Anterior cingulate cortex (tissue), 58 donors: ENCODE data around the gene SLC66A1.

Experiments used
- DNase-seq, 58 donors: peaks; one replicate each; lab custom pipeline; 2025; lab: John Stamatoyannopoulos, UW

SLC66A1 gene

DNA sequence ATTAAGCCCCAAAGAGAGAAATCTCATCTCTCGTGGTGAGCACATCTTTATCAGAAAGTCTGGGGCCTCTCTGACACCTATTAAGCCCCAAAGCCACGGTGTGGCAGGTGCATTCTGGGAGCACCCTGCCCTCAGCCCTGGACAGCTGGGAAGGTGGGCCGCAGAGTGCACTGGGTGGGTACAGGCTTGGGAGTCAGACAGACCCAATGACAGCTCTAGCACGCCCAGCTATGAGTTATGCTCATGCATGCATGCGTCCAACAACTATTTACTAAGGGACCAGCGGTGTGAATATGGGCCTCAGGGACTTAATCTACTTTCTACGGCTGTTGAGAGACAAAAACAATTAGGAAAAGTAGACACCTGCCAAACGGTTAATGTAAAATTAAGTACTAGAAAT is 46.6 kb downstream of the SLC66A1 start:
- DNase-seq, result no peak

DNA sequence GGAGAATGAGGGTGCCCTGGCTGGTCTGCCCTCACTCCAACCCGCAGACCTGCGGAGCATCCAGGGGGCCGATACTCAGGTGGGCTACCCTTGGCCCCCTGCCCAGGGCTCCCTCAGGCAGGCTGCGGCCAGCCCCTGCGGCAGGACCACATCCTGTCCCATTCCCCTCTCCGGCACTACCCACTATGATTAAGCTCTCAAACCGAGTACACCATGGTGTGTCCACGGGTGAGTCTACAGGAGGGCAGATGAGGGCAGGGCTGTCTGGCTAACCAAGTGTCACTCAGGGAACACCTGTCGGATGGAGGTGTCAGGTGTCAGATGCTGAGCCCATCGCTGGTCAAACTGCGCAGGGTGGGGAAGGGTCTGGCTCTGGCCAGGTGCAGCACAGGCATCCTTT is 47.2 kb downstream of the SLC66A1 start:
- DNase-seq, result no peak

- no peak for DNase-seq
Observed at GRCh38 chr1:19360016-19360415, 47.9 kb downstream of the SLC66A1 start.

DNA sequence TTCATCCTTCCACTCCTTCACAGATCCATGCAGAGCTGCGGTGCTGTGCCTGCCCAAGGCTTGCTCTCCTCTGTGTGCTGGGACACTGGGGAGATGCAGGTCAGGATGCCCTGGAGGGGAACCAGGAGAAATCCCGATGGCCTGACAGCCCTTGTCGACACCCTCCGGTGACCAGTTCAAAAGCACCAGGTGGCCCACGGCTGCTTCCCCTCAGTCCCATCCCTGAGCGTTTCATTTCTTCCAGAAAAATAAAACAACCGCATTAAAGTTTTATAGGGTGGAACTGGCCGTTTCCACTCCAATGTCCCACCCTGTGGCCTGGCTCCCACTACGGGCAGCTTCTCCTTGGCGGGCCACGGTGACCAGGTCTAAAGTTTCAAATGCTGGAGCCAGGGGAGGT is 48.3 kb downstream of the SLC66A1 start:
- no peak for DNase-seq

GRCh38 chr1:19360843-19361610 is 48.9 kb downstream of the SLC66A1 start:
- no peak for DNase-seq

DNA sequence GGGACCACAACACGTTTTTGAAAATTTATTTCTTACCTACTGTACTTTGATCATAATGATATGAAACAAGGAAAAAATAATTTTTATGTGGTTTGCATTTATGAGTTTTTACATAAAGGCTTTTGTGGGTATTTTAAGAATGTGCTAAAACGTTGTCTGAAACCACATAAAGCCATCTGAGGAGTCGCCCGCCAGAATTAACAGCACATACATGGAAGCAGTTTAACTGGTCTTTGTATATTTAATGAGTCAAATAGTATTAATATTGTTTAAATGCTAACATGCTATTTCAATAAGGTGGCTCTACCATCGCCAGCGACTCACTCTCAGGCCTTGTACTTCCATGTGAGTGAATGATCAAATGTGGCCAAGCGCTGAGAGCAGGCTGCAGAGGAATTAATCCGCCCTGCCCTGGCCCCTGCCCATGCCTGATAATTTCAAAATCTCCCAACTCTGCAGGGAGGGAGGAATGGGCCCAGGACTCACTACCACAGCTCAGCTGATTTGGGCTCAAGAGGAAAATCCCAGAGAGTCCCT is 49.6 kb downstream of the SLC66A1 start:
- DNase-seq, result no peak

- DNase-seq, result no peak
Observed at GRCh38 chr1:19363536-19364152, 51.5 kb downstream of the SLC66A1 start.

- DNase-seq, result peak in 5 of 58 donors; percentile 10 to 30 (median 22)
Observed at GRCh38 chr1:19365721-19366120, 53.6 kb downstream of the SLC66A1 start.

DNA sequence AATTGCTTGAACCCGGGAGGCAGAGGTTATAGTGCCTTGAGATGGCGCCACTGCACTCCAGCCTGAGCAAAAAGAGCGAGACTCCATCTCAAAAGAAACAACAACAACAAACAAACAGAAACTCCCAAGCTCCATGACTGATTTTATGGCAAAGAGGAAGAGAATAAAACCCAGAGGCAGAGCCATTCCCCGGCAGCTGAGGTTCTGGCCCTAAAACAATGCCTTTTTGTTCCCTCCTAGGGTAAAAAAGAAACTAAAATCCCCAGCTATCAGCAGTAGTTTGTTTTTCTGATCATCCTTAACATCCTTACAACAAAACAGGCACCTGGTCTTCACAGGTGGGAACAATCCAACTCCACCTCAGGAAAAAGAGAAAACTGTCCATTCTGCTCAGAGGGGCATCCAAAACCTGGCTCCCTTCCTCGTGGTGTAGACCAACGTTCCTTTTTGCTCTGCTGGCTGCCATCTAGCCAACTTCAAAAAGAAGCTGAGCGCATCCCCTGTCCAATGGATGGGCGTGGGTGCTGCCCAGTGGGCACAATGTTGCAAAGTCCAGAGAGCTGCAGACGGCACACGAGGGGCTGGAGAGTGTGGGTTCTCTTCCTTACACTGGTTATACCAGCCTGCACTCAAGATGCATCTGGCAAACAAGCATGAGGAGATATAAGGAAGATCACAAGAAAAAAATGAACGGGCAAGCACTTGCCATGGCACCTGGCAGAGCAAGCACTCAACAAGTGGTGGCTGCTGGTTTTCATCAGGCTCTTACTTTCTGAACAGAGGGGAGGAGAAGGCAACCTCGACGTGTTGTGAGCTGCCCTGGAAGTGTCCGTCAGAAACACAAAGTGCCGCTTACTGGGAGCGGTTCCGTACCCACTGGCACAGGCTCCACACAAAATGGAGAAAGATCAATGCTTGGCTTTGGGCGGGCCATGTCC is 54.7 kb downstream of the SLC66A1 start:
- peak in 5 of 58 donors; percentile 12 to 30 (median 25) for DNase-seq

GRCh38 chr1:19367584-19368041 is 55.5 kb downstream of the SLC66A1 start:
- DNase-seq, result peak in 4 of 58 donors; percentile 19 to 61 (median 22)

- no peak for DNase-seq
Observed at GRCh38 chr1:19368050-19368449, 55.9 kb downstream of the SLC66A1 start.

GRCh38 chr1:19368964-19369363 is 56.8 kb downstream of the SLC66A1 start:
- DNase-seq, result no peak

- peak in 2 of 58 donors; percentile 20 for DNase-seq
Observed at GRCh38 chr1:19369396-19370090, 57.4 kb downstream of the SLC66A1 start.

DNA sequence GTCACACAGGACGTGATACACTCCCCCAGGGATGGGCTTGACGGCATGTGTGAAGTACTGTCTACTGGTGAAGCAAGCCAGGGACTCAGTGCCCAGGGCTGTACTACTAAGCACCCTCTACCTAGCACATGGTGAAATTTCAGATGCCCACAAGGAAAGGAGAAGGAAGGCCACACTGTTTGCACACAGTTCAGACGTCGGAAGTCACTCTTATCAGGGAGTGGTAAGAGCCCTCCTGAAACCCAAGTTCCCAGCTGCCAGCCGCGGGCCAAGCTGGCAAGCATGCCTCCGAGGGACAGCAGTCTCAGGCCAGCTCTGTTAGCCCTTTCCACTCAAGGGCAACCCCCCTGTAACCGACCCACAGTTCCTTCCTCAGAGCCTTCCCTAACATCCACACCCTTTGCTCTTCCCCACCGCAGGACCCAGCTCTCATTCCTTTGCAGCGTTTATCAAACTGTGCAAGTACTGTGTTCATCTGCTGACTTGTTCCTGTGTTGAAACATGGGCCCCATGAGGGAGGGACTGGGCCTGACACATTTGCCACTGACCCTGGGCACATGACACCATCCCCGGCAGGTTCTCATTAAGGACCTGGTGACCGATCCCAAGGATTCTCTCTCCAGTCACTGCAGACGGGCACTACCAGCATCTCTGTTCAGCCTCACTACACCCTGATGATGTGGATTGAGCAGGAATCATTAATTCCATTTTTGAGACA is 58.5 kb downstream of the SLC66A1 start:
- DNase-seq, result no peak

GRCh38 chr1:19371226-19372135 is 59.4 kb downstream of the SLC66A1 start:
- no peak for DNase-seq

DNA sequence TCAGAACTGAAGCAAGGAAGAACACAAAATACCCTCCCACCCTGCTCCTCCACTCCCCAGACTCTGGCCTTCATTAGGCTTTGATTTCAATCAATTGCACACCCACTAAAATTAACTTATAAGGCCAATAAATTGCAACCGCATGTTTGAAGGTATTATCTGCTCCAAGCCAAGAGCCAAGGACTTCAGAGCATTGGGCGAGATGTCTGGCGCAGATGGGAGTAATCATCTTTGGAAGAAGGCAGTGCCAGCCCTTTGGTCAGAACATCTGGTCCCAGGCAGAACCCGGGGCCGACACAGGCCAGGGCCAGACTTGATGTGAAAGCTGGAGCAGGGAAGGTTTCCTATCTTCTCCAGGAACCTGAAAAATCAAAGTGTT is 60.0 kb downstream of the SLC66A1 start:
- no peak for DNase-seq

- no peak for DNase-seq
Observed at GRCh38 chr1:19372602-19373001, 60.5 kb downstream of the SLC66A1 start.
